Measurements from ENCODE around the gene TADA3. TPM values are rescaled to one million over a fixed set of nuclear protein-coding genes. Genes with fewer than 3 reads are reported as not detected.

The TADA3 gene
- total RNA-seq, 1 donor from 2014 or later, result 54.3 TPM

- Mint-ChIP-seq H3K27ac (no peak overlapping the region), H3K4me1 (ENCODE audit: unreplicated experiment) (peaks cover 24% of the 10 kb centered on the region), H3K27me3 (no peaks in the 10 kb centered on the region), H3K9me3 (no peaks in the 10 kb centered on the region), H3K36me3 (peaks cover 17% of the 10 kb centered on the region), H3K4me3 (peak overlapping the region; percentile 26)
- no peak for DNase-seq (ENCODE audit: extremely low spot score, unreplicated experiment)
- no peak for TF ChIP-seq CTCF (conservative IDR thresholded peaks at IDR 0.05)
Observed at GRCh38 chr3:9747267-9747666, 45.0 kb downstream of the TADA3 start.

DNA sequence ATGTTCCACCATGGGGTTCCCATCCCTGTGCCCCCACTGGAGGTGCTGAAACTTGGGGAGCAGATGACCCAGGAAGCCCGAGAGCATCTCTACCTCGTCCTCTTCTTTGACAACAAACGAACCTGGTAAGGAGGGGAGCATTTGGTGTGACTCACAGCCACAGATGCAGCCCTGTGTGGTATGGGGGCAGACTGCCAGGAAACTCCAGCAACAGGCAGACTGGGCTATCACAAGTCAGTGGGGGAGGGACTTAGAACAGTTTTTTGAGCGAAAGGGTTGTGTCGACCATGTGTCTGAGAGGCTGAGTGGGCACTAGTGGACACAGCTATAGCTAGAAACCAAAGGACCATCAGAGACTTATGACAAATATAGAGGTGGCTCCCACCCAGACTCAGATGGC lies 45.9 kb downstream of the TADA3 start:
- H3K36me3 Mint-ChIP-seq, result peaks cover 12% of the 10 kb centered on the region
- no peaks in the 10 kb centered on the region for H3K27me3 Mint-ChIP-seq
- no peak for TF ChIP-seq CTCF (conservative IDR thresholded peaks at IDR 0.05)
- no peaks in the 10 kb centered on the region for H3K9me3 Mint-ChIP-seq
- H3K4me3 Mint-ChIP-seq, result no peak overlapping the region
- DNase-seq (ENCODE audit: extremely low spot score, unreplicated experiment), result no peak
- no peak overlapping the region for H3K27ac Mint-ChIP-seq
- peaks cover 17% of the 10 kb centered on the region for H3K4me1 Mint-ChIP-seq (ENCODE audit: unreplicated experiment)

GRCh38 chr3:9745521-9745920 lies 46.8 kb downstream of the TADA3 start:
- Mint-ChIP-seq H3K9me3 (no peaks in the 10 kb centered on the region), H3K4me1 (ENCODE audit: unreplicated experiment) (peaks cover 11% of the 10 kb centered on the region), H3K36me3 (peaks cover 12% of the 10 kb centered on the region), H3K27me3 (no peaks in the 10 kb centered on the region), H3K27ac (no peak overlapping the region), H3K4me3 (no peak overlapping the region)
- no peak for DNase-seq (ENCODE audit: extremely low spot score, unreplicated experiment)
- no peak for TF ChIP-seq CTCF (conservative IDR thresholded peaks at IDR 0.05)

- DNase-seq (ENCODE audit: extremely low spot score, unreplicated experiment), result no peak
- Mint-ChIP-seq H3K4me3 (no peak overlapping the region), H3K27ac (no peak overlapping the region), H3K36me3 (peaks cover 6% of the 10 kb centered on the region), H3K4me1 (ENCODE audit: unreplicated experiment) (no peaks in the 10 kb centered on the region), H3K27me3 (no peaks in the 10 kb centered on the region), H3K9me3 (no peaks in the 10 kb centered on the region)
- TF ChIP-seq CTCF (conservative IDR thresholded peaks at IDR 0.05), result no peak
Observed at GRCh38 chr3:9744162-9744561, 48.1 kb downstream of the TADA3 start.

DNA sequence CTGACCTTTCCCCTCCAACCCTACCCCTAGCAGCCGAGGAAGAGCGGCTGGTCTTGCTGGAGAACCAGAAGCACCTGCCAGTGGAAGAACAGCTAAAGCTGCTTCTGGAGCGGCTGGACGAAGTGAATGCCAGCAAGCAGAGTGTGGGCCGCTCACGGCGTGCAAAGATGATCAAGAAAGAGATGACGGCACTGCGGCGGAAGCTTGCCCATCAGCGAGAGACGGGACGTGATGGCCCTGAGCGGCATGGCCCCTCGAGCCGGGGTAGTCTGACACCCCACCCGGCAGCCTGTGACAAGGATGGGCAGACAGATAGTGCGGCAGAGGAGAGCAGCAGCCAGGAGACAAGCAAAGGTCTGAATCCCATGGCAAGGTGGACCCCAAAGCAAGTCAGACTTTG lies 48.7 kb downstream of the TADA3 start:
- Mint-ChIP-seq H3K9me3 (no peaks in the 10 kb centered on the region), H3K27ac (no peak overlapping the region), H3K4me3 (no peak overlapping the region), H3K36me3 (peaks cover 11% of the 10 kb centered on the region), H3K4me1 (ENCODE audit: unreplicated experiment) (no peaks in the 10 kb centered on the region), H3K27me3 (no peaks in the 10 kb centered on the region)
- no peak for DNase-seq (ENCODE audit: extremely low spot score, unreplicated experiment)
- no peak for TF ChIP-seq CTCF (conservative IDR thresholded peaks at IDR 0.05)

DNA sequence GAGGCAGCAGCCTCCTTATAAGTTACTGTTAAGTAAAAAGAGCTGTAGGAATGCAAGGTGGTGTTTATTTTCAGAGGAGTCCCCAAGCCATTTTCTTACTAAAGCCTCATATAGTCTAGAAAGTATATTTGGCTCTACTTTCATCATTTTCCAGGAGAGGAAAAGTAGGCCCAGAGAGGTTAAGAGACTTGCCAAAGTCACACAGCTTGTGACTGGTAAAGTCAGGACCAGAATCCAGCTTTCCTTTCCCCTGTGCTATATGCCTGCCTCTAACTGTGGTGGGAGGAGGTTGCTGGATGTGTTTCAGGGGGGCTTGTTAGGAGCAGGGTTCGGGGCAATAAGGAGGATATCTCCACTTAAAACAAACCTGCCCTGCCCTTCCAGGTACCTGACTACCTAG lies 49.7 kb downstream of the TADA3 start:
- Mint-ChIP-seq H3K4me1 (ENCODE audit: unreplicated experiment) (no peaks in the 10 kb centered on the region), H3K36me3 (peaks cover 12% of the 10 kb centered on the region), H3K27me3 (no peaks in the 10 kb centered on the region), H3K9me3 (no peaks in the 10 kb centered on the region), H3K27ac (no peak overlapping the region), H3K4me3 (no peak overlapping the region)
- no peak for DNase-seq (ENCODE audit: extremely low spot score, unreplicated experiment)
- TF ChIP-seq CTCF (conservative IDR thresholded peaks at IDR 0.05), result no peak

Data from type B pancreatic cell (in vitro differentiated cells).